Activated T-helper 1 cell treated with anti-CD3 and anti-CD28 coated beads, Interleukin-12 subunit alpha, Interleukin-12 subunit beta, Interleukin-2, Interleukin-4 antibody, amounts not matched to agents 30 ng/mL and 10 ng/mL and 1 ng/mL, durations not matched to agents 14 hours and 24 hours and 36 hours (primary cell): ENCODE results near the gene GSE1. TPM values are rescaled to one million over a fixed set of nuclear protein-coding genes. Genes with fewer than 3 reads are reported as not detected.

Source experiments
- DNase-seq: peaks from one replicate; pipeline ENCODE4 v3.0.0; 2021; ENCODE audit warnings: low spot score
- H3K27ac Mint-ChIP-seq: one replicate; pipeline ENCODE4 v1.8.0; 2021; ENCODE audit warnings: mild to moderate bottlenecking, mixed read lengths
- H3K27me3 Mint-ChIP-seq: one replicate; pipeline ENCODE4 v1.8.0; 2022; ENCODE audit warnings: mild to moderate bottlenecking, moderate library complexity, mixed read lengths; ENCODE audit not compliant: insufficient read depth
- H3K36me3 Mint-ChIP-seq: one replicate; pipeline ENCODE4 v1.8.0; 2021; ENCODE audit warnings: low read depth, mixed read lengths
- H3K4me1 Mint-ChIP-seq: one replicate; pipeline ENCODE4 v1.8.0; 2021; ENCODE audit warnings: low read depth, mixed read lengths
- H3K4me3 Mint-ChIP-seq: one replicate; pipeline ENCODE4 v1.8.0; 2021; ENCODE audit warnings: mild to moderate bottlenecking, moderate library complexity, mixed read lengths
- H3K9me3 Mint-ChIP-seq: one replicate; pipeline ENCODE4 v1.8.0; 2021; ENCODE audit warnings: mixed read lengths
- intact Hi-C: fragments of 100-400 bp; cut with micrococcal nuclease; formaldehyde crosslinking; loops from one replicate; pipeline ENCODE4 v1.15.1; 2024
- total RNA-seq: library from RNA; stranded (reverse); gene quantifications from 2 replicates; pipeline ENCODE4 v1.2.3, GENCODE V29; 2022

GSE1 gene
- total RNA-seq, 1 donor from 2014 or later: 35.2 TPM

- peaks cover 15% of the 10 kb centered on the region for H3K27me3 Mint-ChIP-seq
- no peak for DNase-seq
- intact Hi-C loops: loop anchor here (10.0 kb wide), 1 partner anchor 407 kb away; no protein-coding TSS in a partner anchor
- H3K4me1 Mint-ChIP-seq: no peaks in the 10 kb centered on the region
- H3K4me3 Mint-ChIP-seq: no peak overlapping the region
- no peak overlapping the region for H3K27ac Mint-ChIP-seq
- peaks cover 5% of the 10 kb centered on the region for H3K9me3 Mint-ChIP-seq
- no peaks in the 10 kb centered on the region for H3K36me3 Mint-ChIP-seq
Observed at GRCh38 chr16:85711982-85712587, 99.0 kb downstream of the GSE1 start.

GRCh38 chr16:85712801-85713200 lies 99.7 kb downstream of the GSE1 start:
- H3K9me3 Mint-ChIP-seq: peaks cover 5% of the 10 kb centered on the region
- H3K4me1 Mint-ChIP-seq: no peaks in the 10 kb centered on the region
- intact Hi-C loops: loop anchor here (10.0 kb wide), 1 partner anchor 408 kb away; no protein-coding TSS in a partner anchor
- DNase-seq: no peak
- no peaks in the 10 kb centered on the region for H3K36me3 Mint-ChIP-seq
- H3K4me3 Mint-ChIP-seq: no peak overlapping the region
- H3K27ac Mint-ChIP-seq: no peak overlapping the region
- H3K27me3 Mint-ChIP-seq: peaks cover 15% of the 10 kb centered on the region

GRCh38 chr16:85715169-85716021 lies 102.3 kb downstream of the GSE1 start:
- Mint-ChIP-seq H3K4me3 (no peak overlapping the region), H3K27ac (no peak overlapping the region), H3K36me3 (no peaks in the 10 kb centered on the region), H3K4me1 (no peaks in the 10 kb centered on the region), H3K9me3 (peaks cover 5% of the 10 kb centered on the region), H3K27me3 (peaks cover 15% of the 10 kb centered on the region)
- no peak for DNase-seq
- intact Hi-C loops: loop anchor here (10.0 kb wide), 1 partner anchor 411 kb away; no protein-coding TSS in a partner anchor

- H3K27ac Mint-ChIP-seq: no peak overlapping the region
- no peaks in the 10 kb centered on the region for H3K4me1 Mint-ChIP-seq
- H3K9me3 Mint-ChIP-seq: peaks cover 5% of the 10 kb centered on the region
- DNase-seq: no peak
- H3K27me3 Mint-ChIP-seq: peaks cover 15% of the 10 kb centered on the region
- H3K4me3 Mint-ChIP-seq: no peak overlapping the region
- intact Hi-C loops: loop anchor here (10.0 kb wide), 1 partner anchor 411 kb away; no protein-coding TSS in a partner anchor
- no peaks in the 10 kb centered on the region for H3K36me3 Mint-ChIP-seq
Observed at GRCh38 chr16:85716022-85716679, 103.0 kb downstream of the GSE1 start.

GRCh38 chr16:85716680-85717038 lies 103.5 kb downstream of the GSE1 start:
- no peaks in the 10 kb centered on the region for H3K4me1 Mint-ChIP-seq
- H3K9me3 Mint-ChIP-seq: peaks cover 5% of the 10 kb centered on the region
- no peaks in the 10 kb centered on the region for H3K36me3 Mint-ChIP-seq
- DNase-seq: no peak
- intact Hi-C loops: loop anchor here (10.0 kb wide), 1 partner anchor 412 kb away; no protein-coding TSS in a partner anchor
- peaks cover 15% of the 10 kb centered on the region for H3K27me3 Mint-ChIP-seq
- no peak overlapping the region for H3K4me3 Mint-ChIP-seq
- no peak overlapping the region for H3K27ac Mint-ChIP-seq

GRCh38 chr16:85717393-85718152 lies 104.5 kb downstream of the GSE1 start:
- Mint-ChIP-seq H3K4me3 (no peak overlapping the region), H3K4me1 (no peaks in the 10 kb centered on the region), H3K9me3 (no peaks in the 10 kb centered on the region), H3K27me3 (peaks cover 15% of the 10 kb centered on the region), H3K36me3 (no peaks in the 10 kb centered on the region), H3K27ac (no peak overlapping the region)
- intact Hi-C loops: loop anchor here (1.0 to 10.0 kb wide), 4 partner anchors 58 to 413 kb away; no protein-coding TSS in a partner anchor
- DNase-seq: peak; percentile 34

- intact Hi-C loops: loop anchor here (1.0 to 10.0 kb wide), 4 partner anchors 59 to 413 kb away; no protein-coding TSS in a partner anchor
- Mint-ChIP-seq H3K9me3 (no peaks in the 10 kb centered on the region), H3K4me3 (no peak overlapping the region), H3K36me3 (no peaks in the 10 kb centered on the region), H3K27me3 (peaks cover 15% of the 10 kb centered on the region), H3K27ac (no peak overlapping the region), H3K4me1 (no peaks in the 10 kb centered on the region)
- DNase-seq: no peak
Observed at GRCh38 chr16:85718153-85718477, 105.0 kb downstream of the GSE1 start.

- intact Hi-C loops: loop anchor here (1.0 to 10.0 kb wide), 4 partner anchors 59 to 414 kb away; no protein-coding TSS in a partner anchor
- H3K36me3 Mint-ChIP-seq: no peaks in the 10 kb centered on the region
- H3K4me1 Mint-ChIP-seq: no peaks in the 10 kb centered on the region
- no peak for DNase-seq
- no peaks in the 10 kb centered on the region for H3K9me3 Mint-ChIP-seq
- H3K27me3 Mint-ChIP-seq: peaks cover 15% of the 10 kb centered on the region
- no peak overlapping the region for H3K4me3 Mint-ChIP-seq
- H3K27ac Mint-ChIP-seq: no peak overlapping the region
Observed at GRCh38 chr16:85718682-85719081, 105.6 kb downstream of the GSE1 start.

GRCh38 chr16:85719605-85720301 lies 106.6 kb downstream of the GSE1 start:
- Mint-ChIP-seq H3K9me3 (no peaks in the 10 kb centered on the region), H3K27ac (no peak overlapping the region), H3K4me3 (no peak overlapping the region), H3K4me1 (no peaks in the 10 kb centered on the region), H3K36me3 (no peaks in the 10 kb centered on the region), H3K27me3 (peaks cover 15% of the 10 kb centered on the region)
- intact Hi-C loops: loop anchor here (2.0 to 10.0 kb wide), 2 partner anchors 349 to 415 kb away; no protein-coding TSS in a partner anchor
- no peak for DNase-seq

GRCh38 chr16:85720302-85720637 lies 107.1 kb downstream of the GSE1 start:
- intact Hi-C loops: no loop called here
- no peaks in the 10 kb centered on the region for H3K36me3 Mint-ChIP-seq
- no peak overlapping the region for H3K27ac Mint-ChIP-seq
- DNase-seq: no peak
- no peaks in the 10 kb centered on the region for H3K9me3 Mint-ChIP-seq
- H3K4me1 Mint-ChIP-seq: no peaks in the 10 kb centered on the region
- no peak overlapping the region for H3K4me3 Mint-ChIP-seq
- H3K27me3 Mint-ChIP-seq: peaks cover 13% of the 10 kb centered on the region

- Mint-ChIP-seq H3K4me1 (no peaks in the 10 kb centered on the region), H3K27ac (no peak overlapping the region), H3K4me3 (no peak overlapping the region), H3K36me3 (no peaks in the 10 kb centered on the region), H3K27me3 (no peaks in the 10 kb centered on the region), H3K9me3 (no peaks in the 10 kb centered on the region)
- DNase-seq: no peak
- intact Hi-C loops: no loop called here
Observed at GRCh38 chr16:85722128-85722893, 109.2 kb downstream of the GSE1 start.
